B cell (primary cell): ENCODE measurements around the gene KCTD2. TPM values are rescaled to one million over a fixed set of nuclear protein-coding genes. Genes with fewer than 3 reads are reported as not detected.

Experiments used
- ATAC-seq: fragments of 200-7000 bp; cut with Tn5 transposase; one replicate; pipeline ENCODE4 v1.10.0; 2021; ENCODE audit warnings: low read depth, mild to moderate bottlenecking, moderate number of reproducible peaks, moderate library complexity
- CTCF ChIA-PET: fragments of 350-600 bp; sonication (Branson Sonifier 250); formaldehyde crosslinking; loops from one replicate; lab custom pipeline; 2021; ENCODE audit warnings: antibody characterized with exemption, inconsistent platforms; lab: Charles Lee
- POLR2A ChIA-PET: fragments of 350-600 bp; sonication (Branson Sonifier 250); formaldehyde crosslinking; loops from one replicate; lab custom pipeline; 2021; ENCODE audit warnings: antibody characterized with exemption; lab: Charles Lee
- DNase-seq: peaks from one replicate; pipeline ENCODE4 v3.0.0; 2013
- H2AFZ ChIP-seq: 2 replicates; pipeline ENCODE4 v1.6.1; 2012; ENCODE audit warnings: mild to moderate bottlenecking, low read depth, low read length; ENCODE audit not compliant: insufficient read depth, poor library complexity, severe bottlenecking
- H3K27ac ChIP-seq, 2 donors: 1 replicate in 1 of 2; 2 replicates in 1 of 2; pipeline ENCODE4 v1.5.1; 2012 to 2013; ENCODE audit warnings: low read length in 2 of 2, mild to moderate bottlenecking in 2 of 2, moderate library complexity in 1 of 2
- H3K27me3 ChIP-seq, 4 experiments: fragments of 200-600 bp in 1 of 4; sonication (generic) in 1 of 4; replicated peaks in 1 of 4; 1 replicate in 2 of 4; 2 replicates in 2 of 4; pipeline versions ENCODE4 v1.6.1 to v1.7.0; 2013 to 2016; ENCODE audit warnings: low read length in 3 of 4, mild to moderate bottlenecking in 2 of 4, mixed read lengths in 1 of 4, moderate library complexity in 1 of 4; ENCODE audit not compliant: insufficient read depth in 4 of 4, control insufficient read depth in 3 of 4; ENCODE audit errors: control extremely low read depth in 1 of 4
- H3K36me3 ChIP-seq, 2 experiments: replicated peaks in 1 of 2; 1 replicate in 1 of 2; 2 replicates in 1 of 2; pipeline versions ENCODE4 v1.6.1 to v1.7.1; 2013; ENCODE audit warnings: low read length in 1 of 2; ENCODE audit not compliant: insufficient read depth in 2 of 2, control insufficient read depth in 1 of 2; ENCODE audit errors: control extremely low read depth in 1 of 2, extremely low read depth in 1 of 2
- H3K4me1 ChIP-seq, 2 donors: fragments of 200-600 bp in 1 of 2; sonication (generic) in 1 of 2; 1 replicate in 1 of 2; 2 replicates in 1 of 2; pipeline versions ENCODE4 v1.5.1 to v1.6.1; 2013 to 2017; ENCODE audit warnings: low read length in 2 of 2; ENCODE audit not compliant: control insufficient read depth in 2 of 2, insufficient read depth in 2 of 2
- H3K4me2 ChIP-seq: replicated peaks from 2 replicates; pipeline ENCODE3; 2012; ENCODE audit warnings: mild to moderate bottlenecking, low read depth, low read length; ENCODE audit not compliant: poor library complexity, severe bottlenecking
- H3K4me3 ChIP-seq, 5 experiments: fragments of 200-600 bp in 1 of 5; sonication (generic) in 1 of 5; 1 replicate in 3 of 5; 2 replicates in 2 of 5; pipeline versions ENCODE4 v1.5.1 to v1.7.0; 2011 to 2016; ENCODE audit warnings: low read length in 4 of 5, mild to moderate bottlenecking in 4 of 5, low read depth in 2 of 5, control low read depth in 1 of 5, moderate library complexity in 1 of 5; ENCODE audit not compliant: insufficient read depth in 1 of 5; ENCODE audit errors: control extremely low read depth in 1 of 5, extremely low read depth in 1 of 5
- H3K79me2 ChIP-seq: fragments of 200-600 bp; sonication (generic); one replicate; pipeline ENCODE4 v1.6.0; 2016; ENCODE audit warnings: low read length; ENCODE audit not compliant: control insufficient read depth, insufficient read depth
- H3K9ac ChIP-seq: fragments of 200-600 bp; sonication (generic); 2 replicates; pipeline ENCODE4 v1.6.1; 2017; ENCODE audit warnings: mild to moderate bottlenecking, low read length, moderate library complexity
- H3K9me3 ChIP-seq, 3 donors: one replicate each; pipeline versions ENCODE4 v1.6.1 to v1.7.1; 2013; ENCODE audit warnings: low read length in 2 of 3; ENCODE audit not compliant: control insufficient read depth in 2 of 3, insufficient read depth in 1 of 3; ENCODE audit errors: control extremely low read depth in 1 of 3
- H4K20me1 ChIP-seq: 2 replicates; pipeline ENCODE4 v1.6.0; 2012; ENCODE audit warnings: mild to moderate bottlenecking, low read length; ENCODE audit not compliant: insufficient read depth, control insufficient read depth, poor library complexity, severe bottlenecking
- H3K27ac Mint-ChIP-seq: one replicate; pipeline ENCODE4 v1.8.0; 2021; ENCODE audit warnings: mixed read lengths
- H3K27me3 Mint-ChIP-seq: one replicate; pipeline ENCODE4 v1.8.0; 2021; ENCODE audit warnings: mixed read lengths
- H3K4me1 Mint-ChIP-seq: one replicate; pipeline ENCODE4 v1.8.0; 2021; ENCODE audit warnings: mixed read lengths
- H3K4me3 Mint-ChIP-seq: one replicate; pipeline ENCODE4 v1.8.0; 2021; ENCODE audit warnings: mixed read lengths
- H3K9me3 Mint-ChIP-seq: one replicate; pipeline ENCODE4 v1.8.0; 2022; ENCODE audit warnings: mixed read lengths; ENCODE audit not compliant: insufficient read depth
- CTCF ChIP-seq: fragments of 200-600 bp; IDR thresholded peaks from one replicate; pipeline ENCODE4 v1.8.0; 2022; ENCODE audit warnings: antibody characterized with exemption, mild to moderate bottlenecking
- EZH2 ChIP-seq: IDR thresholded peaks from 2 replicates; pipeline ENCODE4 v1.6.1; 2012; ENCODE audit warnings: borderline replicate concordance, low read depth, mild to moderate bottlenecking, moderate library complexity, low read length; ENCODE audit not compliant: insufficient read depth, poor library complexity, severe bottlenecking
- WGBS: methylation state at CpG from one replicate; pipeline ENCODE4 v1.1.5; 2013; ENCODE audit warnings: missing lambda C conversion rate; ENCODE audit not compliant: insufficient coverage; 5-methylcytosine and 5-hydroxymethylcytosine counted together
- intact Hi-C: fragments of 100-400 bp; cut with micrococcal nuclease; formaldehyde crosslinking; loops from one replicate; pipeline ENCODE4 v1.10.0; 2022
- polyA plus RNA-seq: library from polyadenylated mRNA; depleted of rRNA; stranded (reverse); fragments of >200 nt; gene quantifications from 2 replicates; pipeline ENCODE4 v1.2.3, GENCODE V29; 2012
- total RNA-seq, 2 donors: library from RNA; stranded (reverse); fragments of 120-200 nt in 1 of 2; gene quantifications; 1 replicate in 1 of 2; 2 replicates in 1 of 2; pipeline versions ENCODE4 v1.2.3 to v1.2.4, GENCODE V29; 2013 to 2022

Gene KCTD2
- total and polyA plus RNA-seq, 2 donors (not counting 1 experiment from before 2014, with no cell fraction given): 15.7 to 23.2 TPM

GRCh38 chr17:75087182-75087557 is 40.1 kb downstream of the KCTD2 start:
- POLR2A ChIA-PET: interaction anchor here (1.0 to 1.2 kb wide), 2 partner anchors 9 to 10 kb away, joined by 4 read pairs; no protein-coding TSS in a partner anchor
- H3K9me3 ChIP-seq: no peaks in the 10 kb centered on the region
- Mint-ChIP-seq H3K9me3 (no peaks in the 10 kb centered on the region), H3K27me3 (peaks cover 4% of the 10 kb centered on the region), H3K27ac (peak overlapping the region; percentile 76), H3K4me1 (peaks cover 14% of the 10 kb centered on the region), H3K4me3 (peak overlapping the region; percentile 82)
- peak overlapping the region; percentile 80 for H3K9ac ChIP-seq
- H3K4me3 ChIP-seq: peak overlapping the region in 4 of 5 experiments; percentile 53 to 76 (median 60)
- intact Hi-C loops: no loop called here
- WGBS: 69% methylated on average over 6 of the region's 12 CpGs
- H4K20me1 ChIP-seq: no peaks in the 10 kb centered on the region
- H2AFZ ChIP-seq: peak overlapping the region; percentile 85
- peaks cover 0 to 9% (median 0%) of the 10 kb centered on the region in 4 experiments for H3K27me3 ChIP-seq
- no peak for TF ChIP-seq CTCF
- no peak for TF ChIP-seq EZH2
- H3K27ac ChIP-seq: peak overlapping the region; percentile 5 to 70
- no peaks in the 10 kb centered on the region for H3K36me3 ChIP-seq
- ATAC-seq: no peak
- H3K79me2 ChIP-seq: no peaks in the 10 kb centered on the region
- DNase-seq: no peak
- CTCF ChIA-PET: interaction anchor here (2.0 to 2.9 kb wide), 2 partner anchors 27 to 75 kb away, joined by 4 to 9 read pairs; partner anchors contain the start of gene MRPL58
- peaks cover 11 to 19% of the 10 kb centered on the region in 2 donors for H3K4me1 ChIP-seq
- H3K4me2 ChIP-seq: peak overlapping the region; percentile 98
